Esophagus muscularis mucosa (tissue), 4 donors: Measurements from ENCODE around the gene GSK3B. TPM values are rescaled to one million over a fixed set of nuclear protein-coding genes. Genes with fewer than 3 reads are reported as not detected.

Source experiments
- DNase-seq: peaks from one replicate; pipeline ENCODE4 v3.0.0-alpha.2; 2017; ENCODE audit errors: extremely low spot score
- H3K27ac ChIP-seq, 4 donors: fragments of 200-600 bp; sonication (generic); replicated peaks in 1 of 4; 1 replicate in 3 of 4; 2 replicates in 1 of 4; pipeline ENCODE4 v1.5.1; 2016 to 2019; ENCODE audit warnings: mild to moderate bottlenecking in 1 of 4
- H3K27me3 ChIP-seq, 4 donors: fragments of 200-600 bp; sonication (generic); one replicate each; pipeline versions ENCODE4 v1.5.1 to v1.6.0; 2016 to 2019
- H3K36me3 ChIP-seq, 4 donors: fragments of 200-600 bp; sonication (generic); one replicate each; pipeline ENCODE4 v1.5.1; 2016 to 2019
- H3K4me1 ChIP-seq, 4 donors: fragments of 200-600 bp; sonication (generic); one replicate each; pipeline ENCODE4 v1.5.1; 2016 to 2019
- H3K4me3 ChIP-seq, 4 donors: fragments of 200-600 bp; sonication (generic); 1 replicate in 2 of 4; 2 replicates in 2 of 4; pipeline ENCODE4 v1.5.1; 2016 to 2019; ENCODE audit warnings: mild to moderate bottlenecking in 4 of 4, moderate library complexity in 1 of 4
- H3K9me3 ChIP-seq, 4 donors: fragments of 200-600 bp; sonication (generic); 1 replicate in 3 of 4; 2 replicates in 1 of 4; pipeline ENCODE4 v1.5.1; 2016 to 2019
- CTCF ChIP-seq, 3 experiments: fragments of 200-600 bp in 2 of 3; fragments of 450-650 bp in 1 of 3; sonication (generic) in 2 of 3; IDR thresholded peaks; one replicate each; pipeline ENCODE4 v1.5.1; 2017 to 2019; ENCODE audit warnings: antibody characterized with exemption in 3 of 3, mild to moderate bottlenecking in 2 of 3, moderate library complexity in 1 of 3
- EP300 ChIP-seq: sonication (generic); formaldehyde crosslinking; IDR thresholded peaks from one replicate; pipeline ENCODE4 v1.6.1; 2017; ENCODE audit warnings: antibody characterized with exemption
- POLR2A ChIP-seq: fragments of 450-650 bp; IDR thresholded peaks from one replicate; pipeline ENCODE4 v1.6.1; 2017; ENCODE audit warnings: antibody characterized with exemption, moderate library complexity, mild to moderate bottlenecking, low read depth
- POLR2AphosphoS5 ChIP-seq, 2 donors: sonication (generic); formaldehyde crosslinking; IDR thresholded peaks; one replicate each; pipeline ENCODE4 v1.6.1; 2017; ENCODE audit warnings: antibody characterized with exemption in 2 of 2
- WGBS: methylation state at CpG from one replicate; pipeline ENCODE4 v1.1.5; 2018; 5-methylcytosine and 5-hydroxymethylcytosine counted together
- intact Hi-C: fragments of 100-400 bp; cut with DNase I; formaldehyde crosslinking; loops from one replicate; pipeline ENCODE4 v1.15.1; 2023
- small RNA-seq, 3 donors: library from RNA; depleted of rRNA; stranded (forward); fragments of <200 nt; gene quantifications; one replicate each; pipeline ENCODE3, GENCODE V24; 2016
- total RNA-seq, 4 donors: library from RNA; depleted of rRNA; stranded (reverse); fragments of >200 nt; gene quantifications; one replicate each; pipeline versions ENCODE4 v1.1.0 to v1.2.1, GENCODE V29; 2016

The GSK3B gene
- total RNA-seq, 4 donors from 2014 or later, result 30.3 to 35.4 (median 31.3) TPM

- Histone ChIP-seq H3K36me3 (no peaks in the 10 kb centered on the region), H3K9me3 (peaks cover 0 to 12% (median 8%) of the 10 kb centered on the region in 4 donors), H3K4me3 (no peak overlapping the region), H3K27ac (no peak overlapping the region), H3K4me1 (no peaks in the 10 kb centered on the region), H3K27me3 (no peaks in the 10 kb centered on the region)
- no peak for TF ChIP-seq EP300
- TF ChIP-seq CTCF (IDR thresholded peaks at IDR 0.05), result no peak
- no peak for TF ChIP-seq POLR2AphosphoS5 (IDR thresholded peaks at IDR 0.05)
- no peak for TF ChIP-seq POLR2A
- intact Hi-C loops, result no loop called here
- DNase-seq, result no peak
- WGBS, result 66% methylated on average over 2 of the region's 2 CpGs
These were observed 314.4 kb downstream of the GSK3B start for GRCh38 chr3:119779731-119780383.

- no peaks in the 10 kb centered on the region for H3K27me3 ChIP-seq
- no peak for DNase-seq
- H3K36me3 ChIP-seq, result no peaks in the 10 kb centered on the region
- H3K27ac ChIP-seq, result no peak overlapping the region
- no peak overlapping the region for H3K4me3 ChIP-seq
- intact Hi-C loops, result no loop called here
- H3K9me3 ChIP-seq, result peaks cover 0 to 12% (median 8%) of the 10 kb centered on the region in 4 donors
- 58% methylated on average over 2 of the region's 2 CpGs for WGBS
- no peaks in the 10 kb centered on the region for H3K4me1 ChIP-seq
- TF ChIP-seq POLR2AphosphoS5 (IDR thresholded peaks at IDR 0.05) (no peak), POLR2A (no peak), CTCF (IDR thresholded peaks at IDR 0.05) (no peak), EP300 (no peak)
These were observed 315.4 kb downstream of the GSK3B start for GRCh38 chr3:119778811-119779210.

- intact Hi-C loops, result no loop called here
- DNase-seq, result no peak
- Histone ChIP-seq H3K36me3 (no peaks in the 10 kb centered on the region), H3K4me1 (no peaks in the 10 kb centered on the region), H3K4me3 (no peak overlapping the region), H3K27me3 (no peaks in the 10 kb centered on the region), H3K9me3 (peaks cover 0 to 12% (median 8%) of the 10 kb centered on the region in 4 donors), H3K27ac (no peak overlapping the region)
- 81% methylated on average over 1 of the region's 1 CpG for WGBS
- TF ChIP-seq CTCF (IDR thresholded peaks at IDR 0.05) (no peak), EP300 (no peak), POLR2AphosphoS5 (IDR thresholded peaks at IDR 0.05) (no peak), POLR2A (no peak)
These were observed 316.1 kb downstream of the GSK3B start for GRCh38 chr3:119778176-119778575.

- Histone ChIP-seq H3K27ac (no peak overlapping the region), H3K27me3 (no peaks in the 10 kb centered on the region), H3K4me3 (no peak overlapping the region), H3K36me3 (no peaks in the 10 kb centered on the region), H3K9me3 (peaks cover 0 to 12% (median 8%) of the 10 kb centered on the region in 4 donors), H3K4me1 (no peaks in the 10 kb centered on the region)
- 76% methylated on average over 1 of the region's 1 CpG for WGBS
- DNase-seq, result no peak
- no peak for TF ChIP-seq POLR2AphosphoS5 (IDR thresholded peaks at IDR 0.05)
- no peak for TF ChIP-seq POLR2A
- intact Hi-C loops, result no loop called here
These were observed 317.9 kb downstream of the GSK3B start for GRCh38 chr3:119776304-119776703.

- Histone ChIP-seq H3K27ac (no peak overlapping the region), H3K4me3 (no peak overlapping the region), H3K27me3 (no peaks in the 10 kb centered on the region), H3K9me3 (peaks cover 0 to 12% (median 8%) of the 10 kb centered on the region in 4 donors), H3K36me3 (no peaks in the 10 kb centered on the region), H3K4me1 (no peaks in the 10 kb centered on the region)
- WGBS, result 57% methylated on average over 2 of the region's 2 CpGs
- intact Hi-C loops, result no loop called here
- no peak for DNase-seq
- TF ChIP-seq CTCF (IDR thresholded peaks at IDR 0.05) (no peak), POLR2A (no peak), POLR2AphosphoS5 (IDR thresholded peaks at IDR 0.05) (no peak), EP300 (no peak)
These were observed 319.8 kb downstream of the GSK3B start for GRCh38 chr3:119774444-119774843.

Small RNA genes within 50 kb of the gene (small RNA-seq; reads per million reads assigned to genes)
- gene RN7SL397P (0 reads per million in 3 donors), gene RN7SL762P (0 reads per million in 3 donors)

Other genes starting within 250 kb of the GSK3B start
- 1 to 10 TPM in 1 of 4 donors, under 1 TPM in 3; 0.33 to 2.1 (median 0.60) TPM for gene GPR156, start 190.8 kb upstream of the GSK3B start, total RNA-seq